ENCODE data around the gene ERVMER34-1.

The ERVMER34-1 gene

DNA sequence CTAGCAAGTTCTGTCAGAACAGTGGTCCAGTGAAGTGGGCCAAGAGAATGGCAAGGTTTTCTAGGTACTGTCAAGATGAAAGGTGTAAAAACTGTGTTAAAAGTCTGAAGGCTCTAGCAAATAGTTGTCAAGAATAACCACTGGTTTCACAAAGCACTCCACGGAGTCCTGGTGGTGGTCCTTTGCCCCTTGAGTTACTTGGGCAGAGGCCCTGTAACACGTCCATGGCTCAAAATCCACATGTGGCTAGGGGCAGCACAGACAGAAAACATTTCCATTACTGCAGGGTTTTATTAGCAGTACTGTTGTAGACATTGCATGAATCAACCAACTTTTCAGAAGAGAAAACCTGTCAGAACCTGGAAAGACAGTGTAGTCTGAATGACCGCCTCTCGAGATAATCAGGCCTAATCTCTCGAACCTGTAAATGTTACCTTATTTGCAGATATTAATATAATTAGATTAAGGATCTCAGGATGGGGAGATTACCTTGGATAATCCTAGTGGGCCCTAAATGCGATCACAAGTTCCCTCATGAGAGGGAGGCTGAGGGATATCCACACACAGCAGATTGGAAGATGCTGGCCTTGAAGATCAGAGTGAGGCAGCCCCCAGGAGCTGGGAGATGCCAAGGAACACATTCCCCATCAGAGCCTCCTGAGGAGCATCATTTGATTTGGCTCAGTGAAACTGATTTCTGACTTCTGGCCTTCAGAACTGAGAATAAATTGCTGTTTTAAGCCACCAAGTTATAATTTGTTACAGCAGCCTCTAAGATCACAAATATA lies 34.7 kb downstream of the ERVMER34-1 start:
- no peak for DNase-seq

DNA sequence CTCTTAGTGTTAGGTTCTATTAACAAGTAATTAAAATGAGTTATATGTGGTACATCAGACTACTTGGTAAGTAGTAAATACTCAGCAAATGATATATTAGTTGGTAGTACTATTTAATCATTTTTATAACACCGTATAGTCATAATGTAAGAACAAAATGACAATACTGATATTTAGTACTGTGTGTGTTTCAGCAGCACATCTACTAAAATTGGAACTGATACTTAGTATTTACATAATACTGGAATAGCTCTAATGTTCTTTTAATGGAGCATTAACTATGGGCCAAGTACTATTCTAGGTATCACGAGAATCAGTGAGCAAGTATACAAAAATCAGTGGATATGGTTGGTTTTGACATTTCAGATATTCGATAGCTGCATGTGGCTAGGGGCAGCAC lies 35.3 kb downstream of the ERVMER34-1 start:
- no peak for DNase-seq

DNA sequence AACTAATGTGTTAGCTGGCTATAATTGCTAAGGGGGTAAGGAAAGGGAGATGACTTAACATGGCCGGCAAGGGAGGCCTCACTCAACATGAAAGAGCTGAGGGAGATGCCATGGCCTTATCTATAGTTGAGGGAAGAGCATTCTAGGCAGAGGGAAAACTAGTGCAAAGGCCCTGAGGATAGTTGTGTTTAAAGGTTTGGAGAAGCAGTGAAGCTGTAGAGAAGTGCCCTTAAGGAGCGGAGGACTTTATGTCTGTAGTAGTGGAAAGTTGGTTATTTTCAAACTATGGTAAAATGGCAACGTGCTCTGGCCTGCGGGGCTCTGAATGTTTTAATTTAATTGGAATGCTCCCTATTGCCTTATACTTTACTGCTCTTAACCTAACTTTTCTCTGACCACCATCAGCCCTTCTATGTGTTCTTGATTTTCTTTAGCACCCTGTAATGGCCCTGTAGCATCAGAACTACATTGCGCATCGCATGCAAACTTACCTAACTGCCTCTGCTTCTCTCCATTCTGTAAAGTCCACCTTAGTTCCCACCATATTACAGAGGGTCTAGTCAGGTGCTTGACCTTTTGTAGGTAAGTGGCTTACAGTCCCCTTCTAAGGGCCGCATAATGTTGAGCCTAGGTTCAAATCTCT lies 35.8 kb downstream of the ERVMER34-1 start:
- DNase-seq = no peak

DNA sequence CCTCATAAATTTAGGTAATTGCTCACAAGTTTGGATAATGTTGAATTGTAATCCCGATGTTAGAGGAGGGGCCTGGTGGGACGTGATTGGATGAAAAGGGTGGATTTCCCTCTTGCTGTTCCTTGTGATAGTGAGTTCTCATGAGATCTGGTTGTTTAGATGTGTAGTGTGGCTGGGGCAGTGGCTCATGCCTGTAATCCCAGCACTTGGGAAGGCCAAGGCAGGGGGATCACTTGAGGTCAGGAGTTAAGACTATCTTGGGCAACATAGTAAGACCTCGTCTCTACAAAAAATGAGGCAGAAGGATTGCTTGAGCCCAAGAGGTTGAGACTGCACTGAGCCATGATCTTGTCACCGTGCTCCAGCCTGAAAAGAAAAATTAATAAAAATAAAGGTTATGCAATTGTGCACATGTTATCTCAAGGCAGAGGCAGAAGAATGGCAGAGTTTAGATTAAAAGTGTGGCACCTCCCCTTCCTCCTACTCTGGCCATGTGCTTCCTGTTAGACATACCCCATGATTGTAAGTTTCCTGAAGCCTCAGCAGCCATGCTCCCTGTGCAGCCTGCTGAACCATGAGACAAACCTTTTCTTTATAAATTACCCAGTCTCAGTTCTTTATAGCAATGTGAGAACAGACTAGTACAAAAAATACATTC lies 36.5 kb downstream of the ERVMER34-1 start:
- no peak for DNase-seq

DNA sequence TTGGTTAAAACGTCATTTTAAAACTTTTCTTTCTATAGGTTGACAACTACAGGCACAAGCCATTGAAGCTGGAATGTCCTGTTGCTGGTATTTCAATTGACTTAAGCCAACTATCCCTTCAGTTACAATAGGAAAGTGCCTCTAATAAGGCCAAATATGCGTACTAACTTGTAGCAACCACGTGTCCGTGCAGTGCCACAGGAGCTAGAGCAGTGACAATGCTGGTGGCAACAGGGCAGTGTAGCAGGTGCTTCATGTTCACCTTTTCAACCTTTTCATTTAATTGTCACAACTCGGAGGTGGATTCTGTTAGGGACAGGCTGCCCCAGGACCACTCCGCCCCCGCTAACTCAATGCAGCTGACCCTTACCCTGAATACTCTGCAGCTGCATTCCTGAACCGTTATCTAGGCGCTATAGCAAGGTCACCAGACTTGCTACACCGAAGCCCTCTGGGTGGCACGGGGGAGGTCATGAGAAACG lies 37.7 kb downstream of the ERVMER34-1 start:
- no peak for DNase-seq

DNA sequence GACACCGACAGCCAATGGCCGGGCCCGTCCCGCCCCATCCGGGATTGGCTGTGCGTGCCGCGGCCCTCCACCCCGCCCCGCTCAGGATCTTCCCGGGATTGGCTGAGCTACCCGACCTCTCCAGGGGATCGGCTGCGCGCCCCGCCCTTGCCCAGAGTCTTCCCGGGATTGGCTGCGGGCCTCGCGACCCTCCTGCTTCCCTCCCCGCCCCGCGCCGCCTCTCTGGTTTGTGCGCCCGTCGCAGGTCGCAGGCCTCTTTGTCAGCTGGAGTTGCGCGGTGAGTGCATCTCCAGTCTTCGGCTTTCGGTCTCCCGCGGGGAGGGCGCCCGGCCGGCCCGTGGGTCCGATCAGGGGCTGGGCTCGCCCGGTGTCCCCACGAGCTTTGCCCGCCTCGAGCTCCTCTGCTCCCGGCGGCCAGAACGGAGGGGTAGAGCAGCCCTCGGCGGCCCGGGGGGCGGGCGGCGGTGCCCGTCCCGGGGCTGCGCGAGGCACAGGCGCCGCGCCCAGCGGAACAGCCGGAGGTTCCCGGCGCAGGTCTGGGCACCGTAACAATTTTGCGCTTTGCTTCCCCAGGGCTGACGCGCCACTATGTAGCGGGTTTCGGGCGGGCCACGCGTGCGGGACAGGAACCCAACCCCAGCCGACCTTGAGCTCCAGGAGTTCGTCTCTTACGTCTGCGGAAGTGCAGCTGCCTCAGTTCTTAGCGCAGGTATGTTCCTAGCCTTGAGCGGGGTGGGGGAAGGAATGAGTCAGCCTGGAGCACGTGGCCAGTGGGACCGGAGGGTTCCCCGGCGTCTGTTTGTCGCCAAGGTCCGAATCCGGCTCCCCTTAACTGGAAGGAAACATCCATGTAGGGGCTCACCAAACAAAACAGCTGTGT lies 38.7 kb downstream of the ERVMER34-1 start:
- DNase-seq = peak; percentile 99

DNA sequence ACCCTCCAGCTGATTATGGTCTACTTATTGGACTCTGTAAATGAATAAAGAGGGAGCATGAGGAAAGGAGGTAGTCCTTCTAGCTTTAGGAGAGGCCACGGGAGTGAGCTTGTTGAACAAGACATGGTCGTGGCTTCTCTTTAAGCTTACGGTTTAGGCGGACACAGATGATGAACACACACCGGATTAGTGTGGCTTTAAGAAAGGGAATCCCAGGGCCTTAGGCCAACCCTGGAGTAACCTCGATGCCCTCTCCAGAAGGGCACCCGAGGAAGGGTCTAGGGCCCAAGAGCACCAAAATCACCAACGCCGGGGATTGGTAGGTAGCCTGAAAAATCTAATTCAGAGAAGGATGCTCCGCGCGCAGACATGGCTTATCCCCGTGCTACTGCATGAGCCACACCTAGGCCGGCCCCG lies 39.4 kb downstream of the ERVMER34-1 start:
- DNase-seq = no peak

DNA sequence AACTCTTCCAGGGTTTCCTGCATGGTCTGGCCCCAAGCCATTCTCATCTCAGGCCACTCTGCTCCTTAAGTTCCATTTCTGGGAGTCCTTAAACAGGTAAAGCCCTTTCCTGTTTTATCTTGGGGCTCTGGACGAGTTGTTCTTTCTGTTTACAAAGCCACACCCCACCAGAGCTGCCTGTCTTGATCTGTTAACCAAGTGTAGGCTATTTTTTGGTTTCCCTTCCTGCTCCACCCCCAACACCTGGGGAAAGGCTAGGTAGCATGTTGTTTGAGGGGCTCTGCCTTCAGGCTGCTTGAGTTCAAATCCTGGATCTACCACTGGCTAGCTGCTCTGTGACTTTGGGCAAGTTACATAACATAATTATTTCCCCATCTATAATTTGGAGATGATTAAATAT lies 40.0 kb downstream of the ERVMER34-1 start:
- DNase-seq = no peak

DNA sequence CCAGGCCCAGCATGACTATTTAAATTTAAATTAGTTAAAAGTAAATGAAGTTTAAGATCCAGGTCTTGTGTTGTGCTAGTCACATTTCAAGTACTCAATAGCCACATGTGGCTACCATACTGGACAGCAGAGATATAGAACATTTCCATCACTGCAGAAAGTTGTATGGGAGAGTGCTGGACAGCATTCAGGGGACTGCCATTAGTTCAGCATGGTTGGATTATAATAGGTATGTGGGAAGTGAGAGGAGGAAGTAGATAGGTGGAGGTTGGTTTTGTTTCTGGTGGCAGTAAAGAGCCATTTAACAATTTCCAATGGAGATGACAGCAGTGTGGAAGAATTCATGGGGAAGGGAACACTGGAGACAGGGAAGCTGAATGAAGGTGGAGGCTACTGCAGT lies 42.1 kb downstream of the ERVMER34-1 start:
- DNase-seq = no peak

DNA sequence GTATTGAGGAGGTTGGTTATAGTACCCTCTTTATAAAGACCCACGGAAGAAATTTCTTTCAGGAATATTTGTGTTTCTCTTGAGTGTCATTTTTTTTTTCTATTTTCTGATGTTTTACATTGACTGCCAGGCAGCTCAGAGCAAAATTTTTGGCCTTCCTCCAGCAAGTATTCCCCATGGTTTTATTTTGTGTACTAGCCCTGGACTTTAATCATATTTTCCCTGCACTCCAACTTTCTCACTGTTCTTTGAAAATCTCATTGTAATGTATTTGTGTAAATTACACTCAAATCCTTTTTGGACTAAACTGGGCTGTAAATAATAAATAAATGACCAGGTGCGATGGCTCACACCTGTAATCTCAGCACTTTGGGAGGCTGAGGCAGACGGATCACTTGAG lies 46.6 kb downstream of the ERVMER34-1 start:
- DNase-seq = no peak

DNA sequence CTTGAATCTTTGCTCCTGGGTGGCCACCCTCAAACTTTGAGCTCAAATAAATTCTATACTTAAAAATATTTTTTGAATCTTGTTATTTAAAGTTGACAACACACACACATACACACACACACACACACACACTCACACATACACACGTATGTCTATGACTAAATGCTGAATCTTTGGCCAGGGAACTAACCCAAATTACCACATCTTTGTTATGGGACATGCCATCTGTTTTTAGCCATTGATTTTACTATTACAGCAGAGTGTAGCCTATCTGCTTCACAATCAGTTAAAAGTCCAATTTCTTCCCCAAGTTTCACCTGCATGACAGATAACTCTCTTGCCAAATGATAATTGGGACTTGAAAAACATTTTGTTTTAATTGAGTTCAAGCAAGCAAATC lies 47.1 kb downstream of the ERVMER34-1 start:
- DNase-seq = no peak

DNA sequence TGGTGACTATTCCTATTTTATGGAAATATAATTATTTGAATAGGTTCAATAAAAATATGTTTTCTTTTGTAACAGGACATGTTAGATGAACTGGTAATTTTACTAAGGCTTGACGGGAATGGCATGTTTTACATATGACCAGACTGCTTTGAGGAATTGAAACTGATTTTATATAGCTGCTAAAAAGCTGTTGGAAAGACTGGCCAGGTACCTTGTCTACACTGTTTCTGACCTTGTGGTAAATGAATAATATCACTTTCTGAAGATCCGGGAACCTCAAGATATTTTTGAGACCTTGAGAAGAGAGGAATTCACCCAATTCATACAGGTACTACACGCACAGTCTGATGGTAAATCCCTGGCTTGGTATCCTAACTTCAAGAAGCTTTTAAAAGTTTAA lies 50.0 kb downstream of the ERVMER34-1 start:
- no peak for DNase-seq

DNA sequence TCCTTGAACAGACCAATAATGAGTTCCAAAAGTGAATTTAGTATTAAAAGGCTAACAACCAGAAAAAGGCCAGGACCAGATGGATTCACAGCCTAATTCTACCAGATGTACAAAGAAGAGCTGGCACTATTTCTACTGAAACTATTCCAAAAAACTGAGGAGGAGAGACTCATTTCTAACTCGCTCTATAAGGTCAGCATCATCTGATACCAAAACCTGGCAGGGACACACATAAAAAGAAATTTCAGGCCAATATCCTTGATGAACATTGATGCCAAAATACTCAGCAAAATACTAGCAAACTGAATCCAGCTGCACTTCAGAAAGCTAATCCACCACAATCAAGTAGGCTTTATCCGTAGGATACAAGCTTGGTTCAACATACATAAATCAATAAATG lies 56.3 kb downstream of the ERVMER34-1 start:
- DNase-seq = no peak

DNA sequence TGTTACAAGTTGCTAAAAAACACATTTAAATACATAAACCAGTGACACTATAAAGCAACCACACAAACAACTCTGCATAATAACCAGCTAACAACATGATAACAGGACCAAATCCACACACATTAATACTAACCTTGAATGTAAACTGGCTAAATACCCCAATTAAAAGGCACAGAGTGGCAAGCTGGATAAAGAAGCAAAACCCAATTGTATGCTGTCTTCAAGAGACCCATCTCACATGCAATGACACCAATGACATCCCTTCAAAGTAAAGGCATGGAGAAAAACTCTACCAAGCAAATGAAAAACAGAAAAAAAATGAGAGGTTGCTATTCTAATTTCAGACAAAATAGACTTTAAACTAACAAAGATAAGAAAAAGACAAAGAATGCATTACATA lies 57.7 kb downstream of the ERVMER34-1 start:
- DNase-seq = no peak
